A673 (cell line): ENCODE results near the gene BUB1. TPM values are rescaled to one million over a fixed set of nuclear protein-coding genes. Genes with fewer than 3 reads are reported as not detected.

Experiments used
- BruUV-seq: library from RNA; stranded (reverse); fragments of 400-500 nt; replicated peaks from 2 replicates; lab custom pipeline; 2021; lab: Mats Ljungman, UMichigan
- CTCF ChIA-PET: fragments of 300-600 bp; sonication (Branson Sonifier 250); formaldehyde crosslinking; loops from one replicate; lab custom pipeline; 2022; ENCODE audit warnings: antibody characterized with exemption; lab: Charles Lee
- POLR2A ChIA-PET: fragments of 300-600 bp; sonication (Branson Sonifier 250); formaldehyde crosslinking; loops from one replicate; lab custom pipeline; 2022; ENCODE audit warnings: antibody characterized with exemption; ENCODE audit not compliant: low non-redundant PET; lab: Charles Lee
- DNase-seq: peaks from one replicate; pipeline ENCODE4 v3.0.0-alpha.2; 2015; ENCODE audit warnings: low spot score
- H3K27ac ChIP-seq: fragments of 200-600 bp; sonication (generic); 2 replicates; pipeline ENCODE4 v1.5.1; 2016; ENCODE audit warnings: mixed run types, low read depth, mild to moderate bottlenecking, mixed read lengths, antibody characterized with exemption, low read length; ENCODE audit not compliant: poor library complexity, severe bottlenecking
- H3K27me3 ChIP-seq: fragments of 200-600 bp; sonication (generic); replicated peaks from 2 replicates; pipeline ENCODE4 v1.6.1; 2017; ENCODE audit warnings: mixed run types, low read depth, mild to moderate bottlenecking, mixed read lengths, antibody characterized with exemption, low read length; ENCODE audit not compliant: insufficient read depth, poor library complexity
- H3K36me3 ChIP-seq: fragments of 200-600 bp; sonication (generic); 2 replicates; pipeline ENCODE4 v1.6.1; 2016; ENCODE audit warnings: mixed run types, mild to moderate bottlenecking, mixed read lengths, antibody characterized with exemption, low read length; ENCODE audit not compliant: insufficient read depth, poor library complexity, severe bottlenecking
- H3K4me1 ChIP-seq: fragments of 200-600 bp; sonication (generic); 2 replicates; pipeline ENCODE4 v1.6.1; 2017; ENCODE audit warnings: mixed run types, mild to moderate bottlenecking, mixed read lengths, antibody characterized with exemption, low read length; ENCODE audit not compliant: insufficient read depth, poor library complexity, severe bottlenecking
- H3K4me3 ChIP-seq: fragments of 200-600 bp; sonication (generic); 2 replicates; pipeline ENCODE4 v1.5.1; 2016; ENCODE audit warnings: low read depth, mixed run types, mild to moderate bottlenecking, mixed read lengths, low read length; ENCODE audit not compliant: poor library complexity, severe bottlenecking
- H3K9me3 ChIP-seq: fragments of 200-600 bp; sonication (generic); 2 replicates; pipeline ENCODE4 v1.6.1; 2016; ENCODE audit warnings: mixed run types, low read depth, mild to moderate bottlenecking, mixed read lengths, antibody characterized with exemption, low read length; ENCODE audit not compliant: poor library complexity, severe bottlenecking
- CTCF ChIP-seq: fragments of 300-800, 200-600 bp; sonication (generic); conservative IDR thresholded peaks from 2 replicates; pipeline ENCODE4 v1.5.1; 2017; ENCODE audit warnings: low read depth, mild to moderate bottlenecking, antibody characterized with exemption, low read length, moderate library complexity, mixed read lengths
- EZH2 ChIP-seq: fragments of 200-600 bp; sonication (generic); IDR thresholded peaks from 2 replicates; pipeline ENCODE4 v1.6.1; 2017; ENCODE audit warnings: borderline replicate concordance, low read depth, mild to moderate bottlenecking, mixed read lengths, antibody characterized with exemption, low read length; ENCODE audit not compliant: poor library complexity, severe bottlenecking
- intact Hi-C: fragments of 100-400 bp; cut with micrococcal nuclease; formaldehyde crosslinking; loops from one replicate; pipeline ENCODE4 v1.10.0; 2022; ENCODE audit not compliant: unreplicated experiment
- total RNA-seq: library from RNA; stranded (reverse); gene quantifications from 2 replicates; pipeline ENCODE4 v1.2.3, GENCODE V29; 2021

The BUB1 gene
- total RNA-seq, 1 experiment from 2014 or later: 98.0 TPM

- Histone ChIP-seq H3K9me3 (no peaks in the 10 kb centered on the region), H3K4me3 (no peak overlapping the region), H3K27ac (no peak overlapping the region), H3K36me3 (peaks cover 76% of the 10 kb centered on the region), H3K27me3 (no peaks in the 10 kb centered on the region), H3K4me1 (no peaks in the 10 kb centered on the region)
- POLR2A ChIA-PET: no interaction called here
- TF ChIP-seq EZH2: no peak
- intact Hi-C loops: no loop called here
- CTCF ChIA-PET: no interaction called here
- no TSS peak for BruUV-seq
- DNase-seq: no peak
These were observed 30.1 kb downstream of the BUB1 start for GRCh38 chr2:110647777-110648176.

- CTCF ChIA-PET: no interaction called here
- Histone ChIP-seq H3K4me1 (no peaks in the 10 kb centered on the region), H3K36me3 (peaks cover 76% of the 10 kb centered on the region), H3K4me3 (no peak overlapping the region), H3K9me3 (no peaks in the 10 kb centered on the region), H3K27ac (no peak overlapping the region), H3K27me3 (no peaks in the 10 kb centered on the region)
- DNase-seq: no peak
- no peak for TF ChIP-seq EZH2
- TF ChIP-seq CTCF: no peak
- intact Hi-C loops: no loop called here
- no TSS peak for BruUV-seq
- POLR2A ChIA-PET: no interaction called here
These were observed 32.2 kb downstream of the BUB1 start for GRCh38 chr2:110645616-110646015.

- Histone ChIP-seq H3K27me3 (no peaks in the 10 kb centered on the region), H3K4me3 (no peak overlapping the region), H3K36me3 (peaks cover 77% of the 10 kb centered on the region), H3K4me1 (no peaks in the 10 kb centered on the region), H3K9me3 (no peaks in the 10 kb centered on the region), H3K27ac (no peak overlapping the region)
- DNase-seq: no peak
- no peak for TF ChIP-seq EZH2
- TF ChIP-seq CTCF: no peak
- intact Hi-C loops: no loop called here
- ChIA-PET CTCF (no interaction called here), POLR2A (no interaction called here)
- BruUV-seq: no TSS peak
These were observed 33.5 kb downstream of the BUB1 start for GRCh38 chr2:110644357-110644756.

GRCh38 chr2:110642360-110642759, 35.5 kb downstream of the BUB1 start:
- Histone ChIP-seq H3K9me3 (no peaks in the 10 kb centered on the region), H3K36me3 (peaks cover 77% of the 10 kb centered on the region), H3K4me1 (no peaks in the 10 kb centered on the region), H3K27ac (no peak overlapping the region), H3K4me3 (no peak overlapping the region), H3K27me3 (no peaks in the 10 kb centered on the region)
- DNase-seq: no peak
- intact Hi-C loops: no loop called here
- no TSS peak for BruUV-seq
- TF ChIP-seq CTCF (no peak), EZH2 (no peak)
- POLR2A ChIA-PET: no interaction called here
- CTCF ChIA-PET: no interaction called here
